ENCODE results near the gene KRT7. TPM values are rescaled to one million over a fixed set of nuclear protein-coding genes. Genes with fewer than 3 reads are reported as not detected.

Gene KRT7
- total and polyA plus RNA-seq, 12 donors = 0.33 to 34.8 (median 8.4) TPM

GRCh38 chr12:52258335-52258901 is 25.4 kb downstream of the KRT7 start:
- Histone ChIP-seq H3K4me1 (replicated peaks in 1 of 2) (peaks cover 5 to 16% of the 10 kb centered on the region in 2 donors), H3K9me3 (replicated peaks in 1 of 3) (no peaks in the 10 kb centered on the region), H3K36me3 (replicated peaks in 1 of 2) (no peaks in the 10 kb centered on the region), H3K27ac (no peak overlapping the region), H3K27me3 (no peaks in the 10 kb centered on the region), H3K4me3 (peak overlapping the region in 1 of 4 donors; percentile 24)
- intact Hi-C loops (cut with DNase I) = no loop called here
- 3 to 24% (median 10%) methylated on average over 14 to 72 of the region's 72 CpGs for WGBS, 4 donors
- peak in 1 of 7 donors; percentile 32 for DNase-seq
- no peak for TF ChIP-seq CTCF (IDR thresholded peaks at IDR 0.05)
- no peak for TF ChIP-seq POLR2A (IDR thresholded peaks at IDR 0.05)

- Histone ChIP-seq H3K4me3 (no peak overlapping the region), H3K9me3 (replicated peaks in 1 of 3) (no peaks in the 10 kb centered on the region), H3K4me1 (replicated peaks in 1 of 2) (peaks cover 5 to 16% of the 10 kb centered on the region in 2 donors), H3K27ac (peak overlapping the region in 2 of 5 donors; percentile 21 to 46), H3K36me3 (replicated peaks in 1 of 2) (no peaks in the 10 kb centered on the region), H3K27me3 (no peaks in the 10 kb centered on the region)
- no peak for DNase-seq
- no peak for TF ChIP-seq POLR2A (IDR thresholded peaks at IDR 0.05)
- no peak for TF ChIP-seq CTCF (IDR thresholded peaks at IDR 0.05)
- WGBS, 4 donors = 62 to 71% (median 70%) methylated on average over 6 of the region's 6 CpGs
- intact Hi-C loops (cut with DNase I) = no loop called here
These were observed 26.7 kb downstream of the KRT7 start for GRCh38 chr12:52259657-52260243.

- no peak for TF ChIP-seq POLR2A (IDR thresholded peaks at IDR 0.05)
- TF ChIP-seq CTCF (IDR thresholded peaks at IDR 0.05) = no peak
- peaks cover 5 to 16% of the 10 kb centered on the region in 2 donors for H3K4me1 ChIP-seq (replicated peaks in 1 of 2)
- 57 to 73% (median 65%) methylated on average over 9 of the region's 9 CpGs for WGBS, 4 donors
- intact Hi-C loops (cut with DNase I) = no loop called here
- no peaks in the 10 kb centered on the region for H3K36me3 ChIP-seq (replicated peaks in 1 of 2)
- no peak overlapping the region for H3K4me3 ChIP-seq
- H3K27ac ChIP-seq = peak overlapping the region in 2 of 5 donors; percentile 21 to 46
- H3K27me3 ChIP-seq = no peaks in the 10 kb centered on the region
- no peaks in the 10 kb centered on the region for H3K9me3 ChIP-seq (replicated peaks in 1 of 3)
- DNase-seq = no peak
These were observed 27.5 kb downstream of the KRT7 start for GRCh38 chr12:52260361-52261207.

GRCh38 chr12:52261208-52261484 is 28.1 kb downstream of the KRT7 start:
- Histone ChIP-seq H3K9me3 (replicated peaks in 1 of 3) (no peaks in the 10 kb centered on the region), H3K36me3 (replicated peaks in 1 of 2) (no peaks in the 10 kb centered on the region), H3K4me3 (no peak overlapping the region), H3K27ac (no peak overlapping the region), H3K27me3 (no peaks in the 10 kb centered on the region), H3K4me1 (replicated peaks in 1 of 2) (peaks cover 5 to 16% of the 10 kb centered on the region in 2 donors)
- intact Hi-C loops (cut with DNase I) = no loop called here
- TF ChIP-seq POLR2A (IDR thresholded peaks at IDR 0.05) = no peak
- no peak for TF ChIP-seq CTCF (IDR thresholded peaks at IDR 0.05)
- DNase-seq = no peak
- WGBS, 4 donors = 77 to 100% (median 81%) methylated on average over 1 of the region's 1 CpG
